Prostate gland (tissue), 2 donors: Measurements from ENCODE around the gene KLK4.

Experiments used
- CTCF ChIP-seq, 4 experiments: fragments of 200-600 bp in 2 of 4; fragments of 450-650 bp in 2 of 4; sonication (generic) in 2 of 4; IDR thresholded peaks; 1 replicate in 3 of 4; 2 replicates in 1 of 4; pipeline ENCODE4 v1.5.1; 2016 to 2019; ENCODE audit warnings: antibody characterized with exemption in 4 of 4, mild to moderate bottlenecking in 2 of 4, moderate library complexity in 2 of 4
- POLR2A ChIP-seq: fragments of 450-650 bp; IDR thresholded peaks from one replicate; pipeline ENCODE4 v1.6.1; 2016; ENCODE audit warnings: antibody characterized with exemption, mild to moderate bottlenecking
- POLR2AphosphoS5 ChIP-seq: sonication (generic); formaldehyde crosslinking; IDR thresholded peaks from one replicate; pipeline ENCODE4 v1.6.1; 2017; ENCODE audit warnings: antibody characterized with exemption

- TF ChIP-seq POLR2A (no peak), CTCF (IDR thresholded peaks at IDR 0.05) (no peak), POLR2AphosphoS5 (no peak)
Measured at GRCh38 chr19:50897612-50898011, 13.6 kb downstream of the KLK4 start.
